CD14-positive monocyte (primary cell): ENCODE results near the gene DDA1. TPM values are rescaled to one million over a fixed set of nuclear protein-coding genes. Genes with fewer than 3 reads are reported as not detected.

Source experiments
- DNase-seq, 3 donors: peaks; one replicate each; pipeline ENCODE4 v3.0.0-alpha.2; 2011 to 2022
- H2AFZ ChIP-seq: 2 replicates; pipeline ENCODE4 v1.6.0; 2012; ENCODE audit warnings: mild to moderate bottlenecking, low read depth, low read length, inconsistent platforms; ENCODE audit not compliant: insufficient read depth, poor library complexity, severe bottlenecking
- H3K27ac ChIP-seq, 2 donors: 1 replicate in 1 of 2; 2 replicates in 1 of 2; pipeline ENCODE4 v1.5.1; 2012 to 2013; ENCODE audit warnings: low read length in 2 of 2, control low read depth in 1 of 2, inconsistent platforms in 1 of 2, low read depth in 1 of 2, mild to moderate bottlenecking in 1 of 2
- H3K27me3 ChIP-seq, 2 donors: one replicate each; pipeline versions ENCODE4 v1.6.0 to v1.6.1; 2011 to 2013; ENCODE audit warnings: low read length in 2 of 2; ENCODE audit not compliant: control insufficient read depth in 2 of 2, insufficient read depth in 2 of 2
- H3K36me3 ChIP-seq, 2 donors: replicated peaks in 1 of 2; 1 replicate in 1 of 2; 2 replicates in 1 of 2; pipeline versions ENCODE4 v1.5.1 to v1.6.1; 2012 to 2013; ENCODE audit warnings: low read length in 2 of 2, control low read depth in 1 of 2, inconsistent platforms in 1 of 2, mild to moderate bottlenecking in 1 of 2; ENCODE audit not compliant: insufficient read depth in 2 of 2, control insufficient read depth in 1 of 2
- H3K4me1 ChIP-seq, 2 donors: 1 replicate in 1 of 2; 2 replicates in 1 of 2; pipeline versions ENCODE4 v1.5.1 to v1.6.1; 2012 to 2013; ENCODE audit warnings: low read length in 2 of 2, control low read depth in 1 of 2, inconsistent platforms in 1 of 2, mild to moderate bottlenecking in 1 of 2, moderate library complexity in 1 of 2; ENCODE audit not compliant: insufficient read depth in 2 of 2, control insufficient read depth in 1 of 2
- H3K4me2 ChIP-seq: replicated peaks from 2 replicates; pipeline ENCODE3; 2012; ENCODE audit warnings: low read length, moderate library complexity, mild to moderate bottlenecking; ENCODE audit not compliant: poor library complexity, severe bottlenecking; ENCODE audit errors: extremely low read depth
- H3K4me3 ChIP-seq, 3 experiments: fragments of 200-600 bp in 1 of 3; sonication (generic) in 1 of 3; replicated peaks in 1 of 3; 1 replicate in 2 of 3; 2 replicates in 1 of 3; pipeline ENCODE4 v1.5.1; 2011 to 2013; ENCODE audit warnings: low read length in 3 of 3, mild to moderate bottlenecking in 3 of 3, control low read depth in 2 of 3, low read depth in 2 of 3, inconsistent platforms in 1 of 3, moderate library complexity in 1 of 3
- H3K79me2 ChIP-seq: 2 replicates; pipeline ENCODE4 v1.6.0; 2012; ENCODE audit warnings: mild to moderate bottlenecking, control low read depth, inconsistent platforms, low read length, moderate library complexity; ENCODE audit not compliant: insufficient read depth
- H3K9ac ChIP-seq: 2 replicates; pipeline ENCODE4 v1.6.0; 2017; ENCODE audit warnings: low read length, mild to moderate bottlenecking; ENCODE audit not compliant: insufficient read depth, poor library complexity, severe bottlenecking
- H3K9me3 ChIP-seq, 2 donors: replicated peaks in 1 of 2; 1 replicate in 1 of 2; 2 replicates in 1 of 2; pipeline versions ENCODE4 v1.5.1 to v1.6.1; 2012 to 2013; ENCODE audit warnings: low read length in 2 of 2, control low read depth in 1 of 2; ENCODE audit not compliant: control insufficient read depth in 1 of 2, insufficient read depth in 1 of 2
- H4K20me1 ChIP-seq: 2 replicates; pipeline ENCODE4 v1.6.0; 2012; ENCODE audit warnings: mild to moderate bottlenecking, low read length, control low read depth, moderate library complexity; ENCODE audit not compliant: insufficient read depth
- H3K27ac Mint-ChIP-seq, 7 donors: one replicate each; pipeline ENCODE4 v1.8.0; 2020; ENCODE audit warnings: mild to moderate bottlenecking in 7 of 7, mixed read lengths in 7 of 7, moderate library complexity in 6 of 7, inconsistent platforms in 2 of 7
- H3K27me3 Mint-ChIP-seq, 3 donors: one replicate each; pipeline ENCODE4 v1.8.0; 2021 to 2022; ENCODE audit warnings: low read depth in 3 of 3, mild to moderate bottlenecking in 3 of 3, mixed read lengths in 3 of 3, moderate library complexity in 3 of 3, inconsistent platforms in 1 of 3
- H3K36me3 Mint-ChIP-seq, 2 donors: one replicate each; pipeline ENCODE4 v1.8.0; 2020; ENCODE audit warnings: mixed read lengths in 2 of 2, inconsistent platforms in 1 of 2, mild to moderate bottlenecking in 1 of 2
- H3K4me1 Mint-ChIP-seq: one replicate; pipeline ENCODE4 v1.8.0; 2020; ENCODE audit warnings: mild to moderate bottlenecking, mixed read lengths
- H3K4me3 Mint-ChIP-seq, 2 donors: one replicate each; pipeline ENCODE4 v1.8.0; 2020; ENCODE audit warnings: mild to moderate bottlenecking in 2 of 2, mixed read lengths in 2 of 2, moderate library complexity in 1 of 2
- H3K9me3 Mint-ChIP-seq, 7 donors: one replicate each; pipeline ENCODE4 v1.8.0; 2020 to 2022; ENCODE audit warnings: mixed read lengths in 7 of 7, mild to moderate bottlenecking in 6 of 7, moderate library complexity in 6 of 7, inconsistent platforms in 2 of 7
- CTCF ChIP-seq: fragments of 200-600 bp; IDR thresholded peaks from one replicate; pipeline ENCODE4 v1.8.0; 2022; ENCODE audit warnings: antibody characterized with exemption, mild to moderate bottlenecking
- WGBS: methylation state at CpG from one replicate; pipeline ENCODE4 v1.1.5; 2013; ENCODE audit warnings: missing lambda C conversion rate; ENCODE audit not compliant: insufficient coverage; 5-methylcytosine and 5-hydroxymethylcytosine counted together
- intact Hi-C, 2 donors: fragments of 100-400 bp; cut with micrococcal nuclease; formaldehyde crosslinking; loops; one replicate each; pipeline versions ENCODE4 v1.15.0 to v1.15.1; 2023
- polyA plus RNA-seq, 3 donors: library from polyadenylated mRNA; depleted of rRNA in 1 of 3; unstranded in 2 of 3; stranded (reverse) in 1 of 3; fragments of 300-500 nt in 2 of 3; fragments of >200 nt in 1 of 3; fragmentation: Illumina TruSeq in 2 of 3; gene quantifications; 1 replicate in 2 of 3; 2 replicates in 1 of 3; pipeline ENCODE4 v1.2.3, GENCODE V29; 2012 to 2021

DDA1 gene
- polyA plus RNA-seq, 3 donors: 22.5 to 49.5 (median 23.8) TPM

DNA sequence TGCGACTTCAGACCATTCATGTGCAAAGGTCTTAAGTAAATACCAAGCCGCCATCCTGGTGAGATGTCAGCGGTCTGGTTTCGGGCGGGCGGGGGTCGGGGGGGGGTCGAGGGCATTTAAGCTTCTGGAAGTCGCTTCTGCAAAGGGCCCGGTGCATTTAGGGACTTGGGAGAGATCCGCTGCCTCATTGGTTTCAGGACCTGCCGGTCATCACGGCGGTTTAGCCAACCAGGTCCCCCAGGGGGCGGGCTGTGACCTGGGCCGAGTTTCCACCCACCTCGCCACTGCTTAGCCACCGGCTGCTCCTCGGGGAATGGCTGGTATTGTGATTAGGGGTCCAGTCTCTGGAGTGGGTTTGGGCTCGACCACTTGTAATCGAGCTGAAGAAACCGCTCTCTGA lies 19.9 kb upstream of the DDA1 start:
- WGBS: 27% methylated on average over 12 of the region's 22 CpGs
- no peak overlapping the region for H3K9ac ChIP-seq
- no peak for TF ChIP-seq CTCF
- H3K36me3 Mint-ChIP-seq: peaks cover 9 to 34% of the 10 kb centered on the region in 2 donors
- H3K79me2 ChIP-seq: no peaks in the 10 kb centered on the region
- H3K27me3 ChIP-seq: no peaks in the 10 kb centered on the region
- no peak overlapping the region for H2AFZ ChIP-seq
- no peak overlapping the region for H3K27ac Mint-ChIP-seq
- peaks cover 0 to 10% (median 0%) of the 10 kb centered on the region in 3 donors for H3K27me3 Mint-ChIP-seq
- no peak overlapping the region for H3K4me3 ChIP-seq
- no peaks in the 10 kb centered on the region for H3K9me3 ChIP-seq
- H3K4me1 Mint-ChIP-seq: peaks cover 9% of the 10 kb centered on the region
- H4K20me1 ChIP-seq: no peaks in the 10 kb centered on the region
- peak overlapping the region; percentile 25 for H3K4me2 ChIP-seq
- peaks cover 0 to under 1% (median 0%) of the 10 kb centered on the region in 7 donors for H3K9me3 Mint-ChIP-seq
- H3K4me1 ChIP-seq: peaks cover 12 to 15% of the 10 kb centered on the region in 2 donors
- no peak overlapping the region for H3K27ac ChIP-seq
- H3K4me3 Mint-ChIP-seq: no peak overlapping the region
- peak; percentile 55 to 80 (median 71) for DNase-seq
- peaks cover 6 to 21% of the 10 kb centered on the region in 2 donors for H3K36me3 ChIP-seq
- intact Hi-C loops: no loop called here

GRCh38 chr19:17292301-17293074 lies 16.9 kb upstream of the DDA1 start:
- Histone ChIP-seq H3K4me3 (peak overlapping the region; percentile 51 to 89 (median 61)), H3K79me2 (peaks cover 2% of the 10 kb centered on the region), H3K4me1 (peaks cover 12 to 15% of the 10 kb centered on the region in 2 donors), H3K9me3 (no peaks in the 10 kb centered on the region), H2AFZ (peak overlapping the region; percentile 98), H3K9ac (peak overlapping the region; percentile 65), H3K27me3 (no peaks in the 10 kb centered on the region), H3K27ac (peak overlapping the region in 1 of 2 donors; percentile 61), H3K36me3 (peaks cover 11 to 14% of the 10 kb centered on the region in 2 donors), H4K20me1 (no peaks in the 10 kb centered on the region), H3K4me2 (peak overlapping the region; percentile 83)
- H3K4me3 Mint-ChIP-seq: peak overlapping the region; percentile 81 to 89
- H3K4me1 Mint-ChIP-seq: peaks cover 9% of the 10 kb centered on the region
- intact Hi-C loops: loop anchor here (5.0 to 10.0 kb wide), 2 partner anchors 92 to 95 kb away; no protein-coding TSS in a partner anchor
- H3K9me3 Mint-ChIP-seq: peaks cover 0 to 3% (median 0%) of the 10 kb centered on the region in 7 donors
- 3% methylated on average over 41 of the region's 46 CpGs for WGBS
- peak overlapping the region; percentile 46 to 84 (median 76) for H3K27ac Mint-ChIP-seq
- H3K36me3 Mint-ChIP-seq: peaks cover 7 to 26% of the 10 kb centered on the region in 2 donors
- TF ChIP-seq CTCF: peak; percentile 85
- DNase-seq: peak; percentile 74 to 78 (median 76)
- peaks cover 0 to 10% (median 0%) of the 10 kb centered on the region in 3 donors for H3K27me3 Mint-ChIP-seq
